HG03432 (cell line): ENCODE measurements around the gene ENOSF1.

ENCODE experiments used
- ATAC-seq: cut with Tn5 transposase; IDR thresholded peaks from one replicate; pipeline ENCODE4 v1.9.1; 2021; ENCODE audit warnings: mild to moderate bottlenecking, moderate library complexity; ENCODE audit not compliant: unreplicated experiment

The ENOSF1 gene

DNA sequence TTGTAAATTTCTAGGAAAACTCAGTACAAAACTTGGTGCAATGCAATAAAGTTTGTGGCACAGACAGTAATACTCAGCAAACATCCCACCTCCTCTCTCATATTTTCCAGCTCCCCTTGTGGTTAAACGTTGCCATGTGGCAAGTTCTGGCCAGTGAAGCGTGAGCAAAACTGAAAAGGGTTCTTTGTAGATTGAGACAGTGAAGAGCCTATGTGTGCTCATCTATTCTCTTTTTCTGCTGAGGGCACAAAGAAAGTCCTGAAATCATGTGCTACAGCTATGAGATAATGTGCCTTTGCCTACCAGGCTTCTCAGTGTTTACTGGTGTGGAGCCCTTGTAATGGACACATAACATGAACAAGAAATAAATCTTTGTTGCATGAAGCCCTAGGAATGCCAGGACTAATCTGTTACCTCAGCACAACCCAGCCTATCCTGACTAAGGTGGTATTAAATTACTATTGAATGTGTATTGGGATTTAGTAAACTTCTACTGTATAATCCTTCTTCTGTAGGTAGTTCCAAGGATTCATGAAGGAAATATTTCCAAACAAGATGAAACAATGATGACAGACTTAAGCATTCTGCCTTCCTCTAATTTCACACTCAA, 67.9 kb downstream of the ENOSF1 start:
- peak; percentile 67 for ATAC-seq

GRCh38 chr18:641224-641623, 71.2 kb downstream of the ENOSF1 start:
- ATAC-seq, result no peak

DNA sequence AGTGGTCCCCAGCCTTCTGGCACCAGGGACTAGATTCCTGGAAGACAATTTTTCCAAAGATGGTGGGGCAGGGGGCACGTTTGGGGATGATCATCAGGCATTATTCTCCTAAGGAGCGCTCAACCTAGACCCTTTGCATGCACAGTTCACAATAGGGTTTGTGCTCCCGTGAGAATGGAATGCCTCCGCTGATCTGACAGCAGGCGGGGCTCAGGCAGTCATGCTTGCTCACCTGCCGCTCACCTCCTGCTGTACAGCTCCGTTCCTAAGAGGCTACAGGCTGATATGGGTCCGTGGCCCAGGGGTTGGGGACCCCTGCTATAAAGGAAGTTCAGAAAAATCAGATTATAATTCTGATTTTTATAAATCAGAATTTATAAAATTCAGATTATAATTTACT, 77.3 kb downstream of the ENOSF1 start:
- no peak for ATAC-seq

- no peak for ATAC-seq
Measured at GRCh38 chr18:634551-635045, 77.8 kb downstream of the ENOSF1 start.

GRCh38 chr18:631560-631959, 80.9 kb downstream of the ENOSF1 start:
- no peak for ATAC-seq

DNA sequence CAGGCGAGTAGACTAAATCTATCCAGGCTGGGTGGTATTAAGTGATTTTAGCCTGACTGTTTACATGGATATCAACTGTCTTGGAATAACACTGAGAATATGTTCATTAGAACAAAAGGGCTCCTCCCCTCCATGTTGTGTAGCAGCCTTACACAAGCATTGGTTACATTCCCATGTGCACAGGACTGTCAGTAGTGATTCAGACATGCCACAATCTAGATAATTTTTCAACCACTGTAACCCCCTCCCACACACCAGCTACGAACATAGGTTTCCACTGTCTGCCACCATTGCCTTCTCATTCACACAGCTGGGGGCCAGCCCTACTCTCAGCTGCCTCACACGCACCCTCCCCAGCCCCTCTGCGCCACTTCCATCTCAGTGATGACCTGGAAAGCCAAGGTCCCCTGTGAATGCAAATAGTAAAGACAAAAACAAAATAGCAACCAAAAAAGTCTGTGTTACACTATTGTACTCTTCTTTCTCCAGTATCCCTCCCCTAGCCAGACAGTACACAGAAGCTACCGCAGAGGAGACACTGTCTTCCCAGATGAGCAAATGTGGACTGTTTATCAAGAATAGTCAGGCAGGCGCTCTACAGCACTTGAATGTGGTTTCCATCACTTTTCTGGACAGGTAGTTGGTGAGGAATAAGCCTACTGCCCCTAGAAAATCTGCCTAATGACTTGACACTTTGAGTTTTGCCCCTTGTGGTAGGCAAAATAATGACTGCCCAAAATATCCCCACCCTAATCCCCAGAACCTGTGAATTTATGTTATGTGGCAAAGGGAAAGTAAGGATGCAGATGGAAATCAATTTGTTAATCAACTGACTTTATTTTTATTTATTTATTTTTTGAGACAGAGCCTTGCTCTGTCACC, 82.9 kb downstream of the ENOSF1 start:
- ATAC-seq, result no peak

DNA sequence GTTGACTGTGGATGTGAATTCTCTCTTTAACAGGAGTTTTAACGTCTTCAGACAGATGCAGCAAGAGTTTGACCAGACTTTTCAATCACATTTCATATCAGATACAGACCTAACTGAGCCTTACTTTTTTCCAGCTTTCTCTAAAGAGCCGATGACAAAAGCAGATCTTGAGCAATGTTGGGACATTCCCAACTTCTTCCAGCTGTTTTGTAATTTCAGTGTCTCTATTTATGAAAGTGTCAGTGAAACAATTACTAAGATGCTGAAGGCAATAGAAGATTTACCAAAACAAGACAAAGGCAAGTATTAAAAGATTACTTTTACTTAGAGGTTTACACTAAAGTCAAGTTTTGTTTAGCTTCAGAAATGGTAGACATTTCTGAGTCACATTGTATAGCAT, 85.2 kb downstream of the ENOSF1 start:
- ATAC-seq, result no peak

DNA sequence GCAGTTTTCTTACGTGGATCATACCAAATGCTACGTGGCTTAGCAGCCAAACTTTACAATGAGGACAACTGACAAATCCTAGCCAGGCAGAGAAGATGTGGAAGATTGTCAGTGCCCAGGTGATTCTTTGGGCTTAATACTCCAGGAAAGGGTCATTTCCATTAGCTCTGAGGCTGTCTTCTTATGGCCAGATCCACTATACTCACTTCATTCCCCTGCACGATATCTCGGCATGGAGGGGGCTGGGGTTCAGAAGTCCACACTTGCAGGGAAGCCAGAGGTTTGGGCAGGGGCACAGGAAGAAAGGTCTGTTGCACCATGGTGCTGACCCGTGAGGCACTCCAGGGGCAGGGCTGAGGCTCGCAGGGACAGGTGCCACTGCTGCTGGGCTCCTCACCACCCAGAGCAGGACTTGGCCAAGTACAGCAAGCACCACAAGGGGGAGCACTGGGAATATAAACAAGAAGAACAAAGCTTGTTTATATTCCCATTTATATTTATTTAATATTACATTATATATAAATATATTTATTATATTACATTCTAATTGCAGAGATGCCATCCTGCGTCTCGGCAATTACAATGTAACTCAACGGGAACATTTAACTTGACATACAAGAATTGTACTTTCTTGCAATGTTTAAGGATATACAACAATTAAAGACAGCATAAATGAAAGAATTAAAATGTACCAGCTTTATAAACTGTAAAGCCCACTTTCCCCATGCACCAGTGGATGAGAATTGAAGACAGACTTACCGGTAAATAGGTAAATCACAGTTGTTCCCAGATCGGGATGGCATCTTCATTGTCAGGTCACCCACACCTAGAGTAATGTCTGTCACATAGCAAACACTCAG, 88.4 kb downstream of the ENOSF1 start:
- peak; percentile 69 for ATAC-seq

DNA sequence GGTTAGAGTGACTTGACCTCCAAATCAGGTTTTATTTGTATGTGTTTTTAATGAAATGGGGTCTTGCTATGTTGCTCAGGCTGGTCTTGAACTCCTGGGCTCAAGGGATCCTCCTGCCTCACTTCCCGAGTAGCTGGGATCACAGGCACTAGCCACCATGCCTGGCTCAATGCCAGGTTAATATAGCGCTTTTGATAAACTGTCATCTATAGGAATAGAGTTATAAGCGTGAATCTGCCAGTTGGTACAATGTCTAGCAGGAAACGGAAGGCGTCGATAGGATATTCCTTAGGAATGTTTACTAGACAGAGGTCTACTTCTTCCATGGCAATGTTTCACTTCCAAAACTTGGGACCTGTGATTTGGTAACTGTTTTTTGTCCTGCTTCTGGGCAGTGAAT, 90.1 kb downstream of the ENOSF1 start:
- ATAC-seq, result no peak

- no peak for ATAC-seq
Measured at GRCh38 chr18:621291-622043, 91.0 kb downstream of the ENOSF1 start.
